Aorta (tissue), 5 donors: ENCODE measurements around the gene SDCCAG8. TPM values are rescaled to one million over a fixed set of nuclear protein-coding genes. Genes with fewer than 3 reads are reported as not detected.

ENCODE experiments used
- ATAC-seq: fragments of 200-7000 bp; cut with Tn5 transposase; one replicate; pipeline ENCODE4 v1.9.1; 2022; ENCODE audit warnings: moderate library complexity; ENCODE audit not compliant: low FRiP score
- DNase-seq, 2 donors: peaks; one replicate each; pipeline ENCODE4 v3.0.0-alpha.2; 2020
- H3K27ac ChIP-seq, 2 donors: one replicate each; pipeline ENCODE4 v1.5.1; 2013; ENCODE audit warnings: low read length in 2 of 2, mild to moderate bottlenecking in 2 of 2, moderate library complexity in 2 of 2, control low read depth in 1 of 2, inconsistent platforms in 1 of 2, low read depth in 1 of 2
- H3K27me3 ChIP-seq, 2 donors: one replicate each; pipeline ENCODE4 v1.6.1; 2013; ENCODE audit warnings: control low read depth in 1 of 2, low read length in 1 of 2, mild to moderate bottlenecking in 1 of 2, moderate library complexity in 1 of 2; ENCODE audit not compliant: insufficient read depth in 2 of 2, control insufficient read depth in 1 of 2
- H3K36me3 ChIP-seq, 2 donors: one replicate each; pipeline ENCODE4 v1.6.1; 2013; ENCODE audit warnings: control low read depth in 1 of 2, low read length in 1 of 2, mild to moderate bottlenecking in 1 of 2; ENCODE audit not compliant: insufficient read depth in 2 of 2, control insufficient read depth in 1 of 2
- H3K4me1 ChIP-seq, 2 donors: one replicate each; pipeline ENCODE4 v1.6.1; 2013; ENCODE audit warnings: low read length in 2 of 2, control low read depth in 1 of 2, mild to moderate bottlenecking in 1 of 2, moderate library complexity in 1 of 2; ENCODE audit not compliant: insufficient read depth in 2 of 2, control insufficient read depth in 1 of 2
- H3K4me3 ChIP-seq, 2 donors: one replicate each; pipeline ENCODE4 v1.5.1; 2013; ENCODE audit warnings: low read length in 2 of 2, control low read depth in 1 of 2, mild to moderate bottlenecking in 1 of 2
- H3K9me3 ChIP-seq: one replicate; pipeline ENCODE4 v1.6.1; 2013; ENCODE audit warnings: mild to moderate bottlenecking, low read length; ENCODE audit not compliant: control insufficient read depth
- WGBS, 2 donors: extraction: QIAGEN DNeasy Blood & Tissue Kit; methylation state at CpG; one replicate each; pipeline ENCODE4 v1.1.7; 2013; 5-methylcytosine and 5-hydroxymethylcytosine counted together
- intact Hi-C, 2 donors: fragments of 100-400 bp; cut with DNase I; formaldehyde crosslinking; loops; one replicate each; pipeline versions ENCODE4 v1.14.2 to v1.15.0; 2022
- polyA plus RNA-seq, 2 donors: library from polyadenylated mRNA; stranded (reverse); fragments of 200-250 nt; gene quantifications; one replicate each; pipeline ENCODE4 v1.2.3, GENCODE V29; 2013
- total RNA-seq, 2 donors: library from RNA; stranded (reverse); fragmentation: NEBNext Ultra II Directional; extraction: Animal tissue kit (Norgen Biotek cat#: 25700); gene quantifications; one replicate each; pipeline ENCODE4 v1.2.1, GENCODE V29; 2021
- donor health status: healthy with polysubstance abuse.
- donor health status: Bipolar disorder and iron deficiency.
- donor health status: DM: no; HTN: no; CAD: no.
- donor health status: DM: no; HTN: no; CAD: no.
- donor health status: DM: yes; HTN: yes; CAD: no.

SDCCAG8 gene
- total and polyA plus RNA-seq, 4 donors: 23.2 to 93.4 (median 32.1) TPM

DNA sequence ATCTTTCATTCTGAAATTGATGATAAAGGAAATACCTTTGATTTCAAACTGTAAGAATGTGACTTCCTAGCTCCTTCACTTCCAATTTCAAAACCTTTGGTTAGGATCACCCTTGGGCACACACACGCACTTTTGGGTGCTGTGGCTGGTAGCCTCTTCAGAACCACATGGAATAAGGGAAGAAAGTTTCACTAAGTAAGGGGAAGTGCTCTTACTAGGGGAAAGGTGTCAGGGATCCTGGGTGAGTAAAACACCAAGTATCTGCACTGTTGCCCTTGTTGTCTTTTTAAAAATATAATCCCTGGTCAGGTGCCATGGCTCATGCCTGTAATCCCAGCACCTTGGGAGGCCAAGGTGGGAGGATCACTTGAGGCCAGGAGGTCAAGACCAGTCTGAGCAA, 132.4 kb downstream of the SDCCAG8 start:
- DNase-seq (no peak), ATAC-seq (no peak)
- H3K4me3 ChIP-seq: no peak overlapping the region
- H3K4me1 ChIP-seq: no peaks in the 10 kb centered on the region
- 94 to 96% methylated on average over 1 of the region's 1 CpG for WGBS, 2 donors
- H3K27ac ChIP-seq: no peak overlapping the region
- H3K27me3 ChIP-seq: no peaks in the 10 kb centered on the region
- intact Hi-C loops: no loop called here
- H3K9me3 ChIP-seq: no peaks in the 10 kb centered on the region
- peaks cover 2 to 3% of the 10 kb centered on the region in 2 donors for H3K36me3 ChIP-seq

DNA sequence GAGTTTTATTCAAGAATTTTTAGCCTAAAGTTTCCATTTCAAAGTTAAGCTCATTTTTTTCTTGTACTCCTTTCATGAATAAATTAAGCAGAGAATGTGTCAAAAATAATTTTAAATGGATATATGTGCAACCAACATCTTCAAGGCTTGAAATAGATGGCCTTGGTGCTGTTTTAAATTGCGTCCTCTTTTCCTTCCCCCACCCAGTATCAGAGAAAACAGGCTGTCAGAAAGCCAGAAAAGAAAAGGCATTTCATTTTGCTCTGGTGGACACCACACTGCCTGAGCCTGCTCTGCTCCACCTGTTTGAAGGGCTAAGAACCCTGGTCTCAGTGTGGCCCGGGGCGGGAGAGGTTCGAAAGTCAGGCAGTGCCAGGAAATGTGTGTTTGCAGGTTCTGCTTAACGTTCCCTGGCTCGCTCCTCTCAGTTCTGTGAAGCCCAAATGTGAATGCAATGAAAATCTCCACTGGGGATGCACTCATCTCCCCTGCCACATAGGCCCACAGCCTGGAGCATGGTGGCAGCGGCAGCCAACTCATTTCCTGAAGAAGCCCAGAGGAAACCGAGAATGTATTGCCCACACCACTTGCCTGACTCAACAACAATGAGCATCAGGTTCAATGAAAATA, 134.4 kb downstream of the SDCCAG8 start:
- ATAC-seq (no peak), DNase-seq (no peak)
- no peaks in the 10 kb centered on the region for H3K9me3 ChIP-seq
- 81 to 88% methylated on average over 8 of the region's 8 CpGs for WGBS, 2 donors
- H3K27ac ChIP-seq: no peak overlapping the region
- no peaks in the 10 kb centered on the region for H3K27me3 ChIP-seq
- no peaks in the 10 kb centered on the region for H3K4me1 ChIP-seq
- intact Hi-C loops: no loop called here
- H3K36me3 ChIP-seq: peaks cover 0 to 3% of the 10 kb centered on the region in 2 donors
- H3K4me3 ChIP-seq: no peak overlapping the region

DNA sequence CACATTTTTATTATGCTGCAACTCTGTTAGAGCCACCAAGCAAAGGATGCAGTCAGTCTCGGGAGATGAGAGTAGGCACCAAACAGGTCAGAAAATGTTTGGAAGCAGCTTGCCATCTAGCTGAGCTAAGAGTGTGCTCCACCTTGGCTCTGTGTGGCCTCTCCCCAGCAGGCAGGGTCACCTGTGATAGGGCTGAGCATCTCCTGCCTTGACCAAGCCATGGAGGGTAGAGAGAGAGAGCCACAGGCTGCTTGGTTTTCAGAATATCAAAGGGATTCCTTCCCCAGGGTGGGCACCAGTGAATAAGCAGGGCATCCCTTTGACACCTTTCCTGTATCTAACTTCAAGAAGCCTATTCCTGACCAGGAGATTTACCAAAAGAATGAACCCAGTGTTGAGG, 135.5 kb downstream of the SDCCAG8 start:
- H3K9me3 ChIP-seq: no peaks in the 10 kb centered on the region
- DNase-seq (no peak), ATAC-seq (no peak)
- H3K4me3 ChIP-seq: no peak overlapping the region
- no peak overlapping the region for H3K27ac ChIP-seq
- intact Hi-C loops: no loop called here
- H3K4me1 ChIP-seq: no peaks in the 10 kb centered on the region
- 94 to 96% methylated on average over 1 of the region's 1 CpG for WGBS, 2 donors
- H3K27me3 ChIP-seq: no peaks in the 10 kb centered on the region
- H3K36me3 ChIP-seq: peaks cover 0 to 3% of the 10 kb centered on the region in 2 donors

DNA sequence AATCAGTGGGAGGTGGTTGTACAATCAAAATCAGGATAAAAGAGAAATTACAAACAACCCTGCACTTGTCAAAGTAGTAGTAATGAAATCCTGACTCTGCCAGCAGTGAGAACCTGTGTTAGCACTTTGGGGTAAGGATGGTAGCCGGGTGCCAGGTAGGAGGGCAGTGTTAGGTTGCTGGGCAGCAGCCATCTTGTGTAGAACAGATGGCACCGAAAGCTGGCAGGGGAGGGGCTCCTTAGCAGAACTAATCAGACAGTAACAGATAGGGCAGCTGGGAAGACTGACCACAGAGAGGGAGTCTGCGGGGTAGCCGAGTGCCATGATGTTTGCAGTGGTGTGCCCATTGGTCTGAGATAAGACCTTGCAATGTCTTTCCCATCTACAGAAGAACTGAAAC, 137.3 kb downstream of the SDCCAG8 start:
- no peaks in the 10 kb centered on the region for H3K4me1 ChIP-seq
- intact Hi-C loops: no loop called here
- H3K9me3 ChIP-seq: no peaks in the 10 kb centered on the region
- ATAC-seq (no peak), DNase-seq (no peak)
- H3K27ac ChIP-seq: no peak overlapping the region
- 93 to 97% methylated on average over 4 of the region's 4 CpGs for WGBS, 2 donors
- H3K27me3 ChIP-seq: no peaks in the 10 kb centered on the region
- H3K36me3 ChIP-seq: peaks cover 0 to 3% of the 10 kb centered on the region in 2 donors
- H3K4me3 ChIP-seq: no peak overlapping the region

DNA sequence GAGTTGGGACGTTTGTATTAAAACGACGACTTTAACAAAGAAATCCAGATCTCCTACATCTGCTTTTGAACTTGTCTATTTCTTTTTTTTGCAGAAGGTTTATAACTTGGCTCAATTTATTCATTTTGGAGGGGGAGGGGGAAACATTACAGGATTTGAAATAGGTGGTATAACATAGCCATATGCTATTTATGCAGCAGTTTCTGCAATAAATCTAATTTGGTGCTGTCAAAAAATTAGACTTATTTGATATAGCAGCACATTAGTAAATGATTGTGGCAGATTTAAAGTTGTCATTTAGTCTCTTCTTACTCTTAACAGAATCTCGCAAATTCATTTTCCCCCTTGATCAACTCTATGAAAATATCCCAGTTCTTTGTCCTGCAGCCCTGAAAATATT, 138.2 kb downstream of the SDCCAG8 start:
- DNase-seq: no peak
- no peak overlapping the region for H3K4me3 ChIP-seq
- H3K9me3 ChIP-seq: no peaks in the 10 kb centered on the region
- no peaks in the 10 kb centered on the region for H3K27me3 ChIP-seq
- H3K36me3 ChIP-seq: peaks cover 0 to 3% of the 10 kb centered on the region in 2 donors
- H3K27ac ChIP-seq: no peak overlapping the region
- ATAC-seq: no peak
- no peaks in the 10 kb centered on the region for H3K4me1 ChIP-seq
- intact Hi-C loops: no loop called here
- WGBS, 2 donors: 90 to 92% methylated on average over 4 of the region's 4 CpGs

DNA sequence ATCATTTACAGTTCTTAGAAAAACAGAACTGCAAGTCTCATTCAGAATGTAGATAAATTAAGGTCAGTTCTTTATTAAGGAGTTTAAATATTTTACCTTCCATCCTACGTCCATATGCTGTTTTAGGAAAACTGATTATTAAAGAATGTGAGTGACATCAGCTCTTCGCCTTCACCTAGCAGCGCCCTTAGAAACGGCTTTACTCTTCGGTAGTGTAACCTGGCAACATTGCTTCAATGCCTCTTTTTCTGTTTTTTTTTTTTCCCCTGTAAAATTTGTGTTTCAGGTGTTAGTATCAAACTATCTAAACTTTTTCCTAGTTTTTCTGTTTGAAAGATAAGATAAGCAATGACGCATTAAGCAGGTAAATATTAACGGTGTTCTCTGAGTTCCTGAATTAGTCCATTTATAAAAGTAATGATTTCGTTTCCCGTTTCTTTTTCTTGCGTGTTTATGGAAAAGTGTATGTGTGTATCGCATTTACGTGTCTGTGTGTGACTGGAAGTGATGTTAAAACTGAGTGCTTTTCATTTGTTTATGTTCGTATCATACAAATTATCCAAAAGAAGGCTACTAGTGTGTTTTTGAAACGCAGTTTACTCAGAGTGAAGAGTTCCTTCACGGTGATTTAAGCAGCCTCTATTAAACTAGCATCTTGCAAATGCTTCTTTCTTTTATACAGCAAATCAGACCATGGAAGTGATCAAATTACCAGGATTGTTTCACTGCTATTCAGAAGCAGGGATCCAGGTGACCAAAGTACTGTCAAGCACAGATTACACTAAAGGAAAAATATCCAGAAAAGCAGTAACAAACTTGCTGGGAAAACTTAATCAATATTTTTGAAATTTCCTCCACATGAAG, 139.0 kb downstream of the SDCCAG8 start:
- H3K36me3 ChIP-seq: peaks cover 0 to 3% of the 10 kb centered on the region in 2 donors
- WGBS, 2 donors: 90% methylated on average over 15 of the region's 15 CpGs
- H3K27me3 ChIP-seq: no peaks in the 10 kb centered on the region
- intact Hi-C loops: no loop called here
- ATAC-seq (no peak), DNase-seq (no peak)
- no peaks in the 10 kb centered on the region for H3K4me1 ChIP-seq
- H3K4me3 ChIP-seq: no peak overlapping the region
- no peaks in the 10 kb centered on the region for H3K9me3 ChIP-seq
- H3K27ac ChIP-seq: no peak overlapping the region

DNA sequence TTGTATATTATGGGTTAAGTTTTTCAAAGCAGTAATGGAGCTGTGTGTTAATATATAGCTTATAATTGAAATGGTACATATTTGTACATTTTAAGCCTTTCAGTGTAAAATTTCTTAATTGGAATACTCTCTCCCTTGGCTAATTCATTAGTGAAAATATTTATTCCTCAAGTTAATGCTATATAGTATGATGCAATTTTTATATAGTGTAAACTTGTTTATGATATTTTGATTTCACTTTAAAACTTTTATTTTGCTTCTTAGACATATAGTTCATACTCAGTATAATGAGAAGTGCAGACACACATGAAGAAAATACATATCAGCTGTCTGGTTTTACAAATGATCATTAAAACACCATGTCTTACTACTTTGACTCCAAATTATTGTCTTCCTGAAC, 140.6 kb downstream of the SDCCAG8 start:
- no peak overlapping the region for H3K4me3 ChIP-seq
- intact Hi-C loops: no loop called here
- H3K36me3 ChIP-seq: peaks cover 0 to 3% of the 10 kb centered on the region in 2 donors
- no peak for DNase-seq
- no peak for ATAC-seq
- no peaks in the 10 kb centered on the region for H3K27me3 ChIP-seq
- H3K9me3 ChIP-seq: no peaks in the 10 kb centered on the region
- no peak overlapping the region for H3K27ac ChIP-seq
- no peaks in the 10 kb centered on the region for H3K4me1 ChIP-seq

DNA sequence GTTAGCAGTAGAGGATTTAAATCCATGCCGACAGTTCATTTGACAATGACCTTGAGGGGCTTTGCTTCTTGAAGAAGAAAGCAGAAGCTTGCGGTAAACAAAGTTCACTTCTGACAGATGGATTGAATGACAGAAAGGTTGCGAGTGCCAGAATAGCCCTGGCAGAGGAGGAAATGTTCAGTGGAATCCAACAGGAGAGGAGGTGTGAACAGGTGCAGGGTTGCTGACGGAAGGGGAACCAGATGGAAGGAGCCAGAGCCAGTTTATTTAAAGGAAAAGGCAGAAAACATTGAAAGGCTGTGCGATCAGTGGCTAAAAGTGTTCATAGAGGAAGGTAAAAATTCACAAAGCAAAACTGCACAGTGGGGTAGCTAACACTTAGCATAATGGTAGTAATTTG, 141.0 kb downstream of the SDCCAG8 start:
- no peaks in the 10 kb centered on the region for H3K4me1 ChIP-seq
- no peak overlapping the region for H3K27ac ChIP-seq
- no peak for ATAC-seq
- intact Hi-C loops: no loop called here
- DNase-seq: no peak
- H3K4me3 ChIP-seq: no peak overlapping the region
- no peaks in the 10 kb centered on the region for H3K27me3 ChIP-seq
- WGBS, 2 donors: 96 to 97% methylated on average over 5 of the region's 5 CpGs
- no peaks in the 10 kb centered on the region for H3K9me3 ChIP-seq
- peaks cover 0 to 3% of the 10 kb centered on the region in 2 donors for H3K36me3 ChIP-seq
